Measurements from ENCODE around the gene FAM53B. TPM values are rescaled to one million over a fixed set of nuclear protein-coding genes. Genes with fewer than 3 reads are reported as not detected.
A peak's percentile ranks its signal among the peaks of the same experiment; 100 is the strongest.
"Not testable (repeated sequence)": the region's sequence is repeated elsewhere in the genome, so short reads cannot be mapped to it uniquely, and the experiment has no call there.

The FAM53B gene, protein sequence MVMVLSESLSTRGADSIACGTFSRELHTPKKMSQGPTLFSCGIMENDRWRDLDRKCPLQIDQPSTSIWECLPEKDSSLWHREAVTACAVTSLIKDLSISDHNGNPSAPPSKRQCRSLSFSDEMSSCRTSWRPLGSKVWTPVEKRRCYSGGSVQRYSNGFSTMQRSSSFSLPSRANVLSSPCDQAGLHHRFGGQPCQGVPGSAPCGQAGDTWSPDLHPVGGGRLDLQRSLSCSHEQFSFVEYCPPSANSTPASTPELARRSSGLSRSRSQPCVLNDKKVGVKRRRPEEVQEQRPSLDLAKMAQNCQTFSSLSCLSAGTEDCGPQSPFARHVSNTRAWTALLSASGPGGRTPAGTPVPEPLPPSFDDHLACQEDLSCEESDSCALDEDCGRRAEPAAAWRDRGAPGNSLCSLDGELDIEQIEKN
- total RNA-seq: 1 to 10 TPM; 8.7 to 9.6 TPM

DNA sequence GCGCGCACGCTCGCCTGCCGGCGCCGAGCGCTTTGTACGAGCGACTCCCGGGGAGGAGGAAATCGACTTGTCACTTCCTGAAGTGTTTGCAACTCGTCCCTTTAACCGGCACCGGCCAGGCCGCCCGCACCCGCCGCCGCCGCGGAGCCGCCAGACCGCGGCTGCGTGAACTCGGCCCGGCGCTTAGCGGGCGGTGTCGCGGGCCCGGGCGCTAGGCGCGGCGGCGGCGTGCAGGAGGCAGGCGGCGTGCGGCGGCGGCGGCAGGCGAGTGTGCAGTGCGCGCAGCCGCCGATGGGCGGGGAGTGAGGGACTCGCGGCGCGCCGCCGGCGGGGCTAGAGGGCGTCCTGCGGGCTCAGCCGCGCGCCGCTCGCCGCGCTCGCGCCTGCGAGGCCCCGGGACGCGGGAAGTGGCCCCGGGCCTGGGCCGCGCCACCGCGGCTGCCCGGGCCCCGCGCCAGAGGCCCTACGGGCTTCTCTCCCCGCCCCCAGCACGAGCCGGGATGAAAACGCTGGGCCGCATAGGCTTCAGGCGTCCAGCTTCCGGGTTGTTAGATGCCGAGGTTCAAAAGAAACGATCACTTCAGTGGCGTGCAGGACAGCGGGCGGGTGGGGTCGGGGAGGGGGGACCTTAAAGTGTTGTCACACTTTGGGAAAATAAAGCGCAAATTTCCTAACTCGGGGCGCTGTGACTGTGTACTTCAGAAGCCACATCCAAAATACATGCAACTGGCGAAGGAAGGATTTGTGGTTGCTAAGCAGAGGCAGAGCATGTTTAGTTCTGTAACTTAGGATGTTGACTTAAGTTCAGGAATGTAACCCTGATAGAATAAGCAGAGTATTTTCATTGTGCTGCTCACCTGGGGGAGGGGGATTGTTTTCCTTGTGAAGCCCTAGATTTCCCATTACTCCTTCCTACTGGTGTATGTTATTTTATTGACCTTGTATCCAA is at the start of gene FAM53B:
FAM53B (minus strand) TSS at position 277 of the 949 bp plus-strand sequence. CDS start 37,665 bp downstream, outside the sequence.
- Mint-ChIP-seq H3K27me3 (peaks cover 9% of the 10 kb centered on the region), H3K36me3 (no peaks in the 10 kb centered on the region), H3K4me3 (peak within 1 kb of the TSS; percentile 98), H3K4me1 (peaks cover 51% of the 10 kb centered on the region), H3K9me3 (no peaks in the 10 kb centered on the region), H3K27ac (peak within 1 kb of the TSS; percentile 86)
- peak; percentile 87 for DNase-seq

DNA sequence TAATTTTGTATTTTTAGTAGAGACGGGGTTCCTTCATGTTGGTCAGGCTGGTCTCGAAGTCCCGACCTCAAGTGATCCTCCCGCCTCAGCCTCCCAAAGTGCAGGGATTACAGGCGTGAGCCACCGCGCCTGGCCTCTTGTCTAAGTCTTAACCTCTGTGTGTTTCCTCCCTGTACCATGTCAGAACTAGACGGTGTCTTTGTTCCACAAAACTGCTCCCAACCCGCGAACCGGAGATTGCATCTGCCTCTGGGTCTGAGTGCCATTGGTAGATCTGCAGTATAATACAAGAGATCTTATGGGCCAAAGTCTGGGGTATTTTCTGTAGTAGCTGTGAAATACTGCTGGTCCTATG is 48.8 kb upstream of the FAM53B start:
- no peaks in the 10 kb centered on the region for H3K27me3 Mint-ChIP-seq
- no peaks in the 10 kb centered on the region for H3K9me3 Mint-ChIP-seq
- peak overlapping the region; percentile 96 for H3K27ac Mint-ChIP-seq
- DNase-seq: no peak
- H3K4me3 Mint-ChIP-seq: peak overlapping the region; percentile 97
- H3K4me1 Mint-ChIP-seq: peaks cover 11% of the 10 kb centered on the region
- peaks cover 10% of the 10 kb centered on the region for H3K36me3 Mint-ChIP-seq

- Mint-ChIP-seq H3K27me3 (no peaks in the 10 kb centered on the region), H3K27ac (peak within 1 kb of the TSS; percentile 96), H3K4me1 (peaks cover 11% of the 10 kb centered on the region), H3K4me3 (peak within 1 kb of the TSS; percentile 97), H3K36me3 (peaks cover 13% of the 10 kb centered on the region), H3K9me3 (no peaks in the 10 kb centered on the region)
- DNase-seq: peak; percentile 89
These were observed 47.6 kb upstream of the FAM53B start, which contains the start of gene EEF1AKMT2 for GRCh38 chr10:124791547-124792348. EEF1AKMT2 (minus strand) TSS chr10:124791887; CDS start chr10:124791833, 54 bp downstream.

- not testable (repeated sequence) for H3K4me1 Mint-ChIP-seq, H3K27ac Mint-ChIP-seq, DNase-seq, H3K4me3 Mint-ChIP-seq, H3K27me3 Mint-ChIP-seq, H3K9me3 Mint-ChIP-seq
- peaks cover 26% of the 10 kb centered on the region for H3K36me3 Mint-ChIP-seq
These were observed 38.7 kb upstream of the FAM53B start for GRCh38 chr10:124782900-124783299.

DNA sequence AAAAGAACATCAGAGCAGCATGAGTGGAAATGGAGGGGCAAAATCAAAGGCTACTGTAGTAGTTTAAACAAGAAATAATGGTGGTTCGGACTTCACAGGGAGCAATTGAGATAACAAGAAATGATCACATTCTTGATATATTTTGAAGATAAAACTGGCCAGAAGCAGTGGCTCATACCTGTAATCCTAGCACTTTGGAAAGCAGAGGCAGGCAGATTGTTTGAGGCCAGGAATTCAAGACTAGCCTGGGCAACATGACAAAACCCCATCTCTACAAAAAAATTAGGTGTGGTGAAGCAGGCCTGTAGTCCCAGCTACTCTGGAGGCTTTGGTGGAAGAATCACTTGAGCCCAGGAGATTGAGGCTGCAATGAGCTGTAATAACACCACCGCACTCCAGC is 24.6 kb upstream of the FAM53B start:
- no peak for DNase-seq
- no peak overlapping the region for H3K4me3 Mint-ChIP-seq
- no peaks in the 10 kb centered on the region for H3K4me1 Mint-ChIP-seq
- no peaks in the 10 kb centered on the region for H3K9me3 Mint-ChIP-seq
- peaks cover 31% of the 10 kb centered on the region for H3K36me3 Mint-ChIP-seq
- H3K27ac Mint-ChIP-seq: no peak overlapping the region
- H3K27me3 Mint-ChIP-seq: no peaks in the 10 kb centered on the region

DNA sequence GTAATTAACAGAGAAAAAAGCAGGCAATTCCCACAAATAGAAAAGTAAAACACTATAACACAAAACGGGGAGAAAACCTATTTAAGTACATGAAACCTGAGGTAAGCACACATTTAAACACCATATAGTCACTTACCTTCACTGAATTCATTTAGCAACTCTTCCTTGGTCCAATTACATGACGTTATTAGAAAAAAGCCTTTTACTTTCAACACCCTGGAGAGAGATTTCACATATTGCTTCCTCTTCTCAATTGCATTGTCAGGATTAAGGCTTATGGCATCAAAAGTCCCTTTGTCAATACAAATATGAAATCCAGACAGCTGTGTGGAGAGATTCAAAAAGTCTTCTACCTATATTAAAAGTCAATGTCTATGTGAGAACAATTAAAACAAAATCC is 21.1 kb upstream of the FAM53B start:
- Mint-ChIP-seq H3K36me3 (peaks cover 18% of the 10 kb centered on the region), H3K27me3 (no peaks in the 10 kb centered on the region), H3K4me3 (no peak overlapping the region), H3K27ac (no peak overlapping the region), H3K9me3 (no peaks in the 10 kb centered on the region), H3K4me1 (peaks cover 2% of the 10 kb centered on the region)
- DNase-seq: no peak

GRCh38 chr10:124763267-124763666 is 19.1 kb upstream of the FAM53B start:
- Mint-ChIP-seq H3K4me3 (no peak overlapping the region), H3K36me3 (peaks cover 16% of the 10 kb centered on the region), H3K4me1 (peaks cover 2% of the 10 kb centered on the region), H3K9me3 (no peaks in the 10 kb centered on the region), H3K27me3 (no peaks in the 10 kb centered on the region), H3K27ac (no peak overlapping the region)
- DNase-seq: no peak

DNA sequence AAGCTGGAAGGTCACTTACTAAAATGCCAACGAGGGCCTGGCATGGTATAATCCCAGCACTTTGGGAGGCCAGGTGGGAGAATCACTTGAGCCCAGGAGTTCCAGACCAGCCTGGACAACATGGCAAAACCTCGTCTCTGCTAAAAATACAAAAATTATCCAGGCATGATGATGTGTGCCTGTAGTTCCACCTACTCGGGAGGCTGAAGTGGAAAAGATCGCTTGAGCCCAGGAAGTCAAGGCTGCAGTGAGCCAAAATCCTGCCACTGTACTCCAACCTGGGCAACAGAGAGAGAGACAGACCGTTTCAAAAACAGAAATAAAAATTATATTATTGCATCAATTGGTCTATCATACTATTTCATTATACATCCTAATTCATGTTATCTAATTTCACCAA is 18.1 kb upstream of the FAM53B start:
- Mint-ChIP-seq H3K9me3 (no peaks in the 10 kb centered on the region), H3K4me3 (no peak overlapping the region), H3K4me1 (peaks cover 2% of the 10 kb centered on the region), H3K27ac (no peak overlapping the region), H3K36me3 (peaks cover 16% of the 10 kb centered on the region), H3K27me3 (no peaks in the 10 kb centered on the region)
- DNase-seq: no peak

GRCh38 chr10:124756156-124756903 is 12.2 kb upstream of the FAM53B start:
- Mint-ChIP-seq H3K27ac (no peak overlapping the region), H3K36me3 (peaks cover 16% of the 10 kb centered on the region), H3K9me3 (no peaks in the 10 kb centered on the region), H3K4me1 (peaks cover 2% of the 10 kb centered on the region), H3K27me3 (no peaks in the 10 kb centered on the region), H3K4me3 (no peak overlapping the region)
- no peak for DNase-seq

DNA sequence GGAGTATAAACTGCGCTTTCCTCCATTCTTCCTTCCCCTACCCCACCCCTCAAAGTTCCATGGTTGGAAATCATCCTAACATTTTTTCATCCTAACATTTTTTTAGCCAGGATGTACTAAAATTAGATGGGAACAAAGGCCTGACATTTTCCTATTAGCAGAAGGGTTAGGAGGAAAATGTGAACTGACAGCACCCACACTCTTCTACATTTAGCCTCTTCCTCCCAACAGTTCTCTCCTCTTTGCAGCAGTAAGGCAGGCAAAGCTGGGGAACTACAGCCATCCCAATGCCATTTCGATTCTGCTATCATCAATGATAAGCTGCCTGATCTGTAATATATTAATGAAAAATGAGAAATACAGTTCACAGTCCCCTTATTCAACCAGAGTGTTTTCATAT is 11.4 kb upstream of the FAM53B start:
- H3K27ac Mint-ChIP-seq: no peak overlapping the region
- H3K27me3 Mint-ChIP-seq: no peaks in the 10 kb centered on the region
- H3K4me3 Mint-ChIP-seq: no peak overlapping the region
- H3K4me1 Mint-ChIP-seq: peaks cover under 1% of the 10 kb centered on the region
- H3K36me3 Mint-ChIP-seq: peaks cover 12% of the 10 kb centered on the region
- DNase-seq: no peak
- no peaks in the 10 kb centered on the region for H3K9me3 Mint-ChIP-seq

- Mint-ChIP-seq H3K4me1 (peaks cover 3% of the 10 kb centered on the region), H3K27ac (no peak overlapping the region), H3K36me3 (peaks cover 8% of the 10 kb centered on the region), H3K27me3 (no peaks in the 10 kb centered on the region), H3K9me3 (no peaks in the 10 kb centered on the region), H3K4me3 (no peak overlapping the region)
- no peak for DNase-seq
These were observed 10.0 kb upstream of the FAM53B start for GRCh38 chr10:124754227-124754626.

DNA sequence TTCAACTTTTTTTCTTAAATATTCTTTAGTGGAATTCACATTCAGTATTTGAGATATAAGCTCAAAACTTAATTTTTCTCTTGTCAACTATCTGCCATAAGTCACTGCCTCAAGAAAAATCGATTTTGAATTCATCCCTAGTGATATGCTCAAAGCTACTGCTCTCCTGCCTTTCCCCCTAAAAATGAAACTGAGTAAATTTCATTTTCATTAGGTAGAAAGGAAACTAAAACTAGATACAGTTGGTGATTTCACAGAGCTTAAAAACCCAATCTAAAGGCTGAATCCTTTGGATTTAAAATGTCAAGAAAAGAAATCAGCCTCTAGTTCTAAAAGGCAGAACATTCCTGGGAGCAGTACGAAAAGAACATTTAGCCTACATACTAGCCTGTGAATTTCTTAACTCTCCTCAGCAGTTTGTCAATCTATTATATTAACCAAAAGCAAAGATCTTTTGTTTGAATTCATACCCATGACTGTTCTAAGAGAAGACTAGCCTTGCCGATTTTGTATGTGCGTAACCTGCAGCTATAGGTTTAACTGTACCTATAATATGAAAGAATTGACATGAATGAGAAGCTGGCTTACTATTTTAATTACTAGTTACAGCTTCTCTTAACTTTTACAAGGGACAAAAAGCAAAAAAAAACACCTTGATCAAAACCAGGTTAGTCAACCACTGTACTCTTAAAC is 4.9 kb upstream of the FAM53B start:
- no peak overlapping the region for H3K4me3 Mint-ChIP-seq
- H3K36me3 Mint-ChIP-seq: peaks cover 4% of the 10 kb centered on the region
- H3K27me3 Mint-ChIP-seq: no peaks in the 10 kb centered on the region
- no peak for DNase-seq
- H3K4me1 Mint-ChIP-seq: peaks cover 20% of the 10 kb centered on the region
- H3K27ac Mint-ChIP-seq: peak overlapping the region; percentile 72
- H3K9me3 Mint-ChIP-seq: no peaks in the 10 kb centered on the region

GRCh38 chr10:124748166-124748565 is 4.0 kb upstream of the FAM53B start:
- no peaks in the 10 kb centered on the region for H3K27me3 Mint-ChIP-seq
- H3K27ac Mint-ChIP-seq: no peak overlapping the region
- peaks cover 20% of the 10 kb centered on the region for H3K4me1 Mint-ChIP-seq
- no peaks in the 10 kb centered on the region for H3K9me3 Mint-ChIP-seq
- DNase-seq: no peak
- H3K4me3 Mint-ChIP-seq: no peak overlapping the region
- H3K36me3 Mint-ChIP-seq: peaks cover 4% of the 10 kb centered on the region

GRCh38 chr10:124747745-124748144 is 3.6 kb upstream of the FAM53B start:
- H3K9me3 Mint-ChIP-seq: no peaks in the 10 kb centered on the region
- no peaks in the 10 kb centered on the region for H3K27me3 Mint-ChIP-seq
- no peak for DNase-seq
- H3K27ac Mint-ChIP-seq: no peak overlapping the region
- no peak overlapping the region for H3K4me3 Mint-ChIP-seq
- H3K4me1 Mint-ChIP-seq: peaks cover 22% of the 10 kb centered on the region
- H3K36me3 Mint-ChIP-seq: peaks cover 3% of the 10 kb centered on the region

Data from activated naive CD8-positive, alpha-beta T cell treated with anti-CD3 and anti-CD28 coated beads for 36 hours (primary cell).